CD14-positive monocyte (primary cell): ENCODE data around the gene MSI1. TPM values are rescaled to one million over a fixed set of nuclear protein-coding genes. Genes with fewer than 3 reads are reported as not detected.

Experiments used
- DNase-seq, 3 donors: peaks; one replicate each; pipeline ENCODE4 v3.0.0-alpha.2; 2011 to 2022
- H2AFZ ChIP-seq: 2 replicates; pipeline ENCODE4 v1.6.0; 2012; ENCODE audit warnings: mild to moderate bottlenecking, low read depth, low read length, inconsistent platforms; ENCODE audit not compliant: insufficient read depth, poor library complexity, severe bottlenecking
- H3K27ac ChIP-seq, 2 donors: 1 replicate in 1 of 2; 2 replicates in 1 of 2; pipeline ENCODE4 v1.5.1; 2012 to 2013; ENCODE audit warnings: low read length in 2 of 2, control low read depth in 1 of 2, inconsistent platforms in 1 of 2, low read depth in 1 of 2, mild to moderate bottlenecking in 1 of 2
- H3K27me3 ChIP-seq, 2 donors: one replicate each; pipeline versions ENCODE4 v1.6.0 to v1.6.1; 2011 to 2013; ENCODE audit warnings: low read length in 2 of 2; ENCODE audit not compliant: control insufficient read depth in 2 of 2, insufficient read depth in 2 of 2
- H3K36me3 ChIP-seq, 2 donors: replicated peaks in 1 of 2; 1 replicate in 1 of 2; 2 replicates in 1 of 2; pipeline versions ENCODE4 v1.5.1 to v1.6.1; 2012 to 2013; ENCODE audit warnings: low read length in 2 of 2, control low read depth in 1 of 2, inconsistent platforms in 1 of 2, mild to moderate bottlenecking in 1 of 2; ENCODE audit not compliant: insufficient read depth in 2 of 2, control insufficient read depth in 1 of 2
- H3K4me1 ChIP-seq, 2 donors: 1 replicate in 1 of 2; 2 replicates in 1 of 2; pipeline versions ENCODE4 v1.5.1 to v1.6.1; 2012 to 2013; ENCODE audit warnings: low read length in 2 of 2, control low read depth in 1 of 2, inconsistent platforms in 1 of 2, mild to moderate bottlenecking in 1 of 2, moderate library complexity in 1 of 2; ENCODE audit not compliant: insufficient read depth in 2 of 2, control insufficient read depth in 1 of 2
- H3K4me2 ChIP-seq: replicated peaks from 2 replicates; pipeline ENCODE3; 2012; ENCODE audit warnings: low read length, moderate library complexity, mild to moderate bottlenecking; ENCODE audit not compliant: poor library complexity, severe bottlenecking; ENCODE audit errors: extremely low read depth
- H3K4me3 ChIP-seq, 3 experiments: fragments of 200-600 bp in 1 of 3; sonication (generic) in 1 of 3; replicated peaks in 1 of 3; 1 replicate in 2 of 3; 2 replicates in 1 of 3; pipeline ENCODE4 v1.5.1; 2011 to 2013; ENCODE audit warnings: low read length in 3 of 3, mild to moderate bottlenecking in 3 of 3, control low read depth in 2 of 3, low read depth in 2 of 3, inconsistent platforms in 1 of 3, moderate library complexity in 1 of 3
- H3K79me2 ChIP-seq: 2 replicates; pipeline ENCODE4 v1.6.0; 2012; ENCODE audit warnings: mild to moderate bottlenecking, control low read depth, inconsistent platforms, low read length, moderate library complexity; ENCODE audit not compliant: insufficient read depth
- H3K9ac ChIP-seq: 2 replicates; pipeline ENCODE4 v1.6.0; 2017; ENCODE audit warnings: low read length, mild to moderate bottlenecking; ENCODE audit not compliant: insufficient read depth, poor library complexity, severe bottlenecking
- H3K9me3 ChIP-seq, 2 donors: replicated peaks in 1 of 2; 1 replicate in 1 of 2; 2 replicates in 1 of 2; pipeline versions ENCODE4 v1.5.1 to v1.6.1; 2012 to 2013; ENCODE audit warnings: low read length in 2 of 2, control low read depth in 1 of 2; ENCODE audit not compliant: control insufficient read depth in 1 of 2, insufficient read depth in 1 of 2
- H4K20me1 ChIP-seq: 2 replicates; pipeline ENCODE4 v1.6.0; 2012; ENCODE audit warnings: mild to moderate bottlenecking, low read length, control low read depth, moderate library complexity; ENCODE audit not compliant: insufficient read depth
- H3K27ac Mint-ChIP-seq, 7 donors: one replicate each; pipeline ENCODE4 v1.8.0; 2020; ENCODE audit warnings: mild to moderate bottlenecking in 7 of 7, mixed read lengths in 7 of 7, moderate library complexity in 6 of 7, inconsistent platforms in 2 of 7
- H3K27me3 Mint-ChIP-seq, 3 donors: one replicate each; pipeline ENCODE4 v1.8.0; 2021 to 2022; ENCODE audit warnings: low read depth in 3 of 3, mild to moderate bottlenecking in 3 of 3, mixed read lengths in 3 of 3, moderate library complexity in 3 of 3, inconsistent platforms in 1 of 3
- H3K36me3 Mint-ChIP-seq, 2 donors: one replicate each; pipeline ENCODE4 v1.8.0; 2020; ENCODE audit warnings: mixed read lengths in 2 of 2, inconsistent platforms in 1 of 2, mild to moderate bottlenecking in 1 of 2
- H3K4me1 Mint-ChIP-seq: one replicate; pipeline ENCODE4 v1.8.0; 2020; ENCODE audit warnings: mild to moderate bottlenecking, mixed read lengths
- H3K4me3 Mint-ChIP-seq, 2 donors: one replicate each; pipeline ENCODE4 v1.8.0; 2020; ENCODE audit warnings: mild to moderate bottlenecking in 2 of 2, mixed read lengths in 2 of 2, moderate library complexity in 1 of 2
- H3K9me3 Mint-ChIP-seq, 7 donors: one replicate each; pipeline ENCODE4 v1.8.0; 2020 to 2022; ENCODE audit warnings: mixed read lengths in 7 of 7, mild to moderate bottlenecking in 6 of 7, moderate library complexity in 6 of 7, inconsistent platforms in 2 of 7
- WGBS: methylation state at CpG from one replicate; pipeline ENCODE4 v1.1.5; 2013; ENCODE audit warnings: missing lambda C conversion rate; ENCODE audit not compliant: insufficient coverage; 5-methylcytosine and 5-hydroxymethylcytosine counted together
- intact Hi-C, 2 donors: fragments of 100-400 bp; cut with micrococcal nuclease; formaldehyde crosslinking; loops; one replicate each; pipeline versions ENCODE4 v1.15.0 to v1.15.1; 2023
- polyA plus RNA-seq, 3 donors: library from polyadenylated mRNA; depleted of rRNA in 1 of 3; unstranded in 2 of 3; stranded (reverse) in 1 of 3; fragments of 300-500 nt in 2 of 3; fragments of >200 nt in 1 of 3; fragmentation: Illumina TruSeq in 2 of 3; gene quantifications; 1 replicate in 2 of 3; 2 replicates in 1 of 3; pipeline ENCODE4 v1.2.3, GENCODE V29; 2012 to 2021
- TF ChIP-seq, protein P1 (sequence below): fragments of 200-600 bp; IDR thresholded peaks from one replicate; pipeline ENCODE4 v1.8.0; 2022; ENCODE audit warnings: antibody characterized with exemption, mild to moderate bottlenecking

The MSI1 gene
- polyA plus RNA-seq, 3 donors = not detected

DNA sequence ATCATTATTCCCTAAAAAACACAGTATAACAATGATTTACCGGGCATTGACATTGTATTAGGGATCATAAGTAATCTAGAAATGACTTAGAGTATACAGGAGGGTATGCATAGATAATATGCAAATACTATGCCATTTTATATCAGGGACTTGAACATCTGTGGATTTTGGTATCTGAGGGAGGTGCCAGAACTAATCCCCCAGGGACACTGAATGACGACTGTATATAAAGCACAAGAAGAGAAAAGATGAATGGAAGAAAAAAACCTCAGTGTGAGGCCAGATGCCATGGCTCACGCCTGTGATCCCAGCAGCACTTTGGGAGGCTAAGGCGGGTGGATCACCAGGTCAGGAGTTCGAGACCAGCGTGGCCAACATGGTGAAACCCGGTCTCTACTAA is 43.5 kb upstream of the MSI1 start:
- Histone ChIP-seq H4K20me1 (no peaks in the 10 kb centered on the region), H3K79me2 (no peaks in the 10 kb centered on the region), H3K4me2 (no peak overlapping the region), H3K4me1 (no peaks in the 10 kb centered on the region), H3K9me3 (no peaks in the 10 kb centered on the region), H3K9ac (peak overlapping the region; percentile 4), H3K27ac (no peak overlapping the region), H2AFZ (no peak overlapping the region), H3K4me3 (no peak overlapping the region), H3K27me3 (no peaks in the 10 kb centered on the region), H3K36me3 (no peaks in the 10 kb centered on the region)
- Mint-ChIP-seq H3K4me1 (no peaks in the 10 kb centered on the region), H3K9me3 (no peaks in the 10 kb centered on the region), H3K27ac (no peak overlapping the region), H3K36me3 (no peaks in the 10 kb centered on the region), H3K27me3 (peaks cover 3 to 7% (median 5%) of the 10 kb centered on the region in 3 donors), H3K4me3 (no peak overlapping the region)
- 100% methylated on average over 1 of the region's 7 CpGs for whole genome bisulfite sequencing
- intact Hi-C loops = no loop called here
- TF ChIP-seq, protein P1, sequence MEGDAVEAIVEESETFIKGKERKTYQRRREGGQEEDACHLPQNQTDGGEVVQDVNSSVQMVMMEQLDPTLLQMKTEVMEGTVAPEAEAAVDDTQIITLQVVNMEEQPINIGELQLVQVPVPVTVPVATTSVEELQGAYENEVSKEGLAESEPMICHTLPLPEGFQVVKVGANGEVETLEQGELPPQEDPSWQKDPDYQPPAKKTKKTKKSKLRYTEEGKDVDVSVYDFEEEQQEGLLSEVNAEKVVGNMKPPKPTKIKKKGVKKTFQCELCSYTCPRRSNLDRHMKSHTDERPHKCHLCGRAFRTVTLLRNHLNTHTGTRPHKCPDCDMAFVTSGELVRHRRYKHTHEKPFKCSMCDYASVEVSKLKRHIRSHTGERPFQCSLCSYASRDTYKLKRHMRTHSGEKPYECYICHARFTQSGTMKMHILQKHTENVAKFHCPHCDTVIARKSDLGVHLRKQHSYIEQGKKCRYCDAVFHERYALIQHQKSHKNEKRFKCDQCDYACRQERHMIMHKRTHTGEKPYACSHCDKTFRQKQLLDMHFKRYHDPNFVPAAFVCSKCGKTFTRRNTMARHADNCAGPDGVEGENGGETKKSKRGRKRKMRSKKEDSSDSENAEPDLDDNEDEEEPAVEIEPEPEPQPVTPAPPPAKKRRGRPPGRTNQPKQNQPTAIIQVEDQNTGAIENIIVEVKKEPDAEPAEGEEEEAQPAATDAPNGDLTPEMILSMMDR = no peak
- no peak for DNase-seq

DNA sequence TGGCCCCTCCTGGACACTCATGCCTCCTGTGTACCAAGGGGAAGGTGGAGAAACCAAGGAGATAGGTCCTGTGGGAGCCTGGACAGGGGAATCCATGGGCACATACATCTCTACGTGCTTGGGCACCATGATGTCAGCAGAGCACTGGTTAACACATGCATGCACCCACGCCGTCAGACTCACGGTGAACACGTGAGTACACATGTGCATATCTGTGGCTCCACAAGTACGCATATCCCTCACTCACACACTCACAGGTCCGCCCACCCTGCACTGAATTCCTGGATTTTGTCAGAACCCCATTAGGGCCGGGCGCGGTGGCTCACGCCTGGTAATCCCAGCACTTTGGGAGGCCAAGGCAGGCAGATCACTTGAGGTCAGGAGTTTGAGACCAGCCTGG is 39.8 kb upstream of the MSI1 start:
- no peak overlapping the region for H3K4me3 Mint-ChIP-seq
- intact Hi-C loops = no loop called here

More for the DNA sequence above, 39.8 kb upstream of the MSI1 start:
- DNase-seq = no peak
- 95% methylated on average over 5 of the region's 11 CpGs for WGBS
- Mint-ChIP-seq H3K36me3 (no peaks in the 10 kb centered on the region), H3K9me3 (peaks cover 0 to 4% (median 0%) of the 10 kb centered on the region in 7 donors), H3K27me3 (peaks cover 1 to 6% (median 4%) of the 10 kb centered on the region in 3 donors), H3K4me1 (no peaks in the 10 kb centered on the region), H3K27ac (no peak overlapping the region)
- Histone ChIP-seq H3K4me1 (no peaks in the 10 kb centered on the region), H3K27ac (no peak overlapping the region), H3K79me2 (no peaks in the 10 kb centered on the region), H3K4me3 (no peak overlapping the region), H3K9ac (no peak overlapping the region), H4K20me1 (no peaks in the 10 kb centered on the region), H3K4me2 (no peak overlapping the region), H3K27me3 (peaks cover 0 to 2% of the 10 kb centered on the region in 2 donors), H3K9me3 (no peaks in the 10 kb centered on the region), H3K36me3 (no peaks in the 10 kb centered on the region), H2AFZ (no peak overlapping the region)
- TF ChIP-seq, protein P1 = no peak
